ENCODE measurements around the gene NOTUM.

DNA sequence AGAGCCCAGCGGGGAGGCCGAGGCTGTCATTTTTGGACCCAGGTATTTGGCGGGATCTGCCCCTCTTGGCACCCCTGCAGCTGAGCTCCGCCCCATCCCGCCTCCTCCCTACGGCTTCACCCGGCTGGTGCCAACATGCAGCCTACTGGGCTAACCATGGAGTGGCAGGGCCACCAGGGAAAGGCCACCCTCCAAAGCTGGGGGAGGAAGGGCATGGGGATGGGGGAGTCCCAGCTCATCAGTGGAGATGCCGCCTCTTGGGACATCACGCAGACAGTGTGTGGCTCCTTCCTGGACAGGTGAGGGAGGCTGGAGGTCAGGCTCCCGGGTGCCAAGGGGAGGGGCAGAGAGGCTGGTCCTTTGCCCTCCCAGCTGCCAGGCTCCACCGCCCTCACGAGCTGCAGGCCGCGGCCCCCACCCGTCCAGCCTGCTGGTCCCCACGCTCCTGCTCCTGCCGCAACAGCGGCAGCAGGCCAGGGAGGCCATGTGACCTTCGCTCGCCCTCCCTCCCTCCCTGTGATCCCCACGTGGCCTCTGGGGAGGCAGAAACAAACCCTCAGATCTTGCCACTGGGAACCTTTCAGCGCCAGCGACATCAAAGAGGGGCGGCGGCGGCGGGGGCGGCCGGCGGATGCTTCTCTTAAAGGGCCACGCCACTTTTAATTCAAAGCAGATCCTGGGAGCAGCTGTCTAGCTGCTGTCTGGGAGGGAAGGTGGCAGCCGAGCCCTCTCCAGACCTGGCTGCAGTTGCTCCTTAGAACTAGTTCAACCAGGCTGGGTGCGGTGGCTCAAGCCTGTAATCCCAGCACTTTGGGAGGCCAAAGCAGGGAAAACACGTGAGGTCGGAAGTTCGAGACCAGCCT is 6.8 kb upstream of the NOTUM start:
- TF ChIP-seq, protein P1, sequence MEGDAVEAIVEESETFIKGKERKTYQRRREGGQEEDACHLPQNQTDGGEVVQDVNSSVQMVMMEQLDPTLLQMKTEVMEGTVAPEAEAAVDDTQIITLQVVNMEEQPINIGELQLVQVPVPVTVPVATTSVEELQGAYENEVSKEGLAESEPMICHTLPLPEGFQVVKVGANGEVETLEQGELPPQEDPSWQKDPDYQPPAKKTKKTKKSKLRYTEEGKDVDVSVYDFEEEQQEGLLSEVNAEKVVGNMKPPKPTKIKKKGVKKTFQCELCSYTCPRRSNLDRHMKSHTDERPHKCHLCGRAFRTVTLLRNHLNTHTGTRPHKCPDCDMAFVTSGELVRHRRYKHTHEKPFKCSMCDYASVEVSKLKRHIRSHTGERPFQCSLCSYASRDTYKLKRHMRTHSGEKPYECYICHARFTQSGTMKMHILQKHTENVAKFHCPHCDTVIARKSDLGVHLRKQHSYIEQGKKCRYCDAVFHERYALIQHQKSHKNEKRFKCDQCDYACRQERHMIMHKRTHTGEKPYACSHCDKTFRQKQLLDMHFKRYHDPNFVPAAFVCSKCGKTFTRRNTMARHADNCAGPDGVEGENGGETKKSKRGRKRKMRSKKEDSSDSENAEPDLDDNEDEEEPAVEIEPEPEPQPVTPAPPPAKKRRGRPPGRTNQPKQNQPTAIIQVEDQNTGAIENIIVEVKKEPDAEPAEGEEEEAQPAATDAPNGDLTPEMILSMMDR (IDR thresholded peaks at IDR 0.05): no peak
- TF ChIP-seq POLR2A (IDR thresholded peaks at IDR 0.05): no peak
